ENCODE results near the gene GPR39. TPM values are rescaled to one million over a fixed set of nuclear protein-coding genes. Genes with fewer than 3 reads are reported as not detected.

The GPR39 gene
- polyA plus RNA-seq, result 10 to 100 TPM in 1 of 4 donors, 1 to 10 TPM in 3; 3.8 to 12.6 (median 5.3) TPM
- long read RNA-seq, donor 1, result 0 reads
- long read RNA-seq, donor 2, result 0 reads
- long read RNA-seq, donor 3, partial matches to known transcripts, result 5 of 5 reads
- long read RNA-seq, donor 3, other reads (novel, unspliced or antisense), result 0 of 5 reads
- long read RNA-seq, donor 4, result 0 reads
- long read RNA-seq, donor 5, result 0 reads
- long read RNA-seq, donor 6, result 0 reads
- long read RNA-seq, donor 7, result 0 reads
- long read RNA-seq, donor 8, result 0 reads
- long read RNA-seq, donor 9, result 0 reads
- long read RNA-seq, donor 10, result 0 reads

DNA sequence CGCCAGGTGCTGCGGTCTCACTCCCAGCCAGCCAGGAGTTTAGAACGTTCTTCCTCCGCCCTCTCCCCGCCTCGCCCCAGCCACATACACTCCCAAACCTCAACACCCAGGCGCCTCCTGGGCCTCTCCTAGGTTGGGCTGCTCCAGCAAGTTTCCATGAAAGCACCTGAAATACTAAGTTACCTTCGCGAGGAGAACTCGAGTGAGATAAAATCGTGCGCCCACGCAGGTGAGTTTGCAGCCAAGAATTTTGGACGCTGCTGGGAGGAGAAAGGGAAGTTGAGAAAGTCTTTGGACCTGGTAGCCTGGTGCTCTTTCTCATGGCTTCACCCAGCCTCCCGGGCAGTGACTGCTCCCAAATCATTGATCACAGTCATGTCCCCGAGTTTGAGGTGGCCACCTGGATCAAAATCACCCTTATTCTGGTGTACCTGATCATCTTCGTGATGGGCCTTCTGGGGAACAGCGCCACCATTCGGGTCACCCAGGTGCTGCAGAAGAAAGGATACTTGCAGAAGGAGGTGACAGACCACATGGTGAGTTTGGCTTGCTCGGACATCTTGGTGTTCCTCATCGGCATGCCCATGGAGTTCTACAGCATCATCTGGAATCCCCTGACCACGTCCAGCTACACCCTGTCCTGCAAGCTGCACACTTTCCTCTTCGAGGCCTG is at the start of gene GPR39:
TSS of gene GPR39 (plus strand) at position 83 of the 673 bp plus-strand sequence.
- Histone ChIP-seq H3K27me3 (ENCODE audit: control insufficient read depth in 3 of 3, insufficient read depth in 3 of 3, low read length in 3 of 3) (no peaks in the 10 kb centered on the region), H3K9me3 (ENCODE audit: control insufficient read depth in 2 of 2, insufficient read depth in 1 of 2, low read depth in 1 of 2, low read length in 1 of 2) (no peaks in the 10 kb centered on the region), H3K36me3 (ENCODE audit: control insufficient read depth in 3 of 3, insufficient read depth in 2 of 3, low read depth in 1 of 3, low read length in 3 of 3) (no peaks in the 10 kb centered on the region), H3K4me3 (ENCODE audit: low read depth in 1 of 3, low read length in 3 of 3) (peak within 1 kb of the TSS; percentile 25 to 68 (median 59)), H3K4me1 (ENCODE audit: control insufficient read depth in 3 of 3, insufficient read depth in 2 of 3, low read depth in 1 of 3, low read length in 2 of 3) (peaks cover 0 to 46% (median 0%) of the 10 kb centered on the region in 3 donors), H3K27ac (ENCODE audit: low read depth in 1 of 3, low read length in 2 of 3) (peak within 1 kb of the TSS; percentile 93 to 98 (median 97))
- no peak for FAIRE-seq
- 13 to 31% (median 27%) methylated on average over 20 to 23 of the region's 23 CpGs for WGBS, 3 donors
- no peak for DNase-seq

DNA sequence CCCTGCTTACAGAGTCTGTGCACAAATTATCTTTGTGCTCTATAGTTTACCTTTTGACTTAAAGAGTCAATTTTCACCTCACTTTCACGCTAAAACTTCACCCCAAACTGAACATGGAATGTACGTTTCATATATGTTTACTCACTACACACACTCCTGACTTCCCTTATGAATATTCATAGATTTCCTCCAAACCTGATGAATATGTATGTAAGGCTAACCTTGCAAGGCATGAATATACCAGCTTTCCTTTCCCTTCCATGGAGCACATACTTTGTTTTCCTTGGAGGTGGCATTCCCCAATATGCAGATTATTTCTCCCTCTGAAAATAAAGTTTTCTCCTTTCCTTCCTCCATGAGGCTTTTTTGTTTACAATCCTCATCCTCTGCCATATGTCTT is 48.4 kb upstream of the GPR39 start:
- no peaks in the 10 kb centered on the region for H3K27me3 ChIP-seq (ENCODE audit: control insufficient read depth in 3 of 3, insufficient read depth in 3 of 3, low read length in 3 of 3)
- no peak overlapping the region for H3K27ac ChIP-seq (ENCODE audit: low read depth in 1 of 3, low read length in 2 of 3)
- FAIRE-seq (no peak), DNase-seq (no peak)
- no peaks in the 10 kb centered on the region for H3K4me1 ChIP-seq (ENCODE audit: control insufficient read depth in 3 of 3, insufficient read depth in 2 of 3, low read depth in 1 of 3, low read length in 2 of 3)
- no peak overlapping the region for H3K4me3 ChIP-seq (ENCODE audit: low read depth in 1 of 3, low read length in 3 of 3)
- no peaks in the 10 kb centered on the region for H3K36me3 ChIP-seq (ENCODE audit: control insufficient read depth in 3 of 3, insufficient read depth in 2 of 3, low read depth in 1 of 3, low read length in 3 of 3)
- peaks cover 0 to 8% of the 10 kb centered on the region in 2 donors for H3K9me3 ChIP-seq (ENCODE audit: control insufficient read depth in 2 of 2, insufficient read depth in 1 of 2, low read depth in 1 of 2, low read length in 1 of 2)
- WGBS, 3 donors, result 27 to 41% (median 35%) methylated on average over 2 of the region's 2 CpGs

- FAIRE-seq, result no peak
Measured at GRCh38 chr2:132372276-132372675, 44.3 kb upstream of the GPR39 start.

GRCh38 chr2:132373391-132374135 is 43.0 kb upstream of the GPR39 start:
- FAIRE-seq, result no peak
- DNase-seq, result no peak
- H3K36me3 ChIP-seq (ENCODE audit: control insufficient read depth in 3 of 3, insufficient read depth in 2 of 3, low read depth in 1 of 3, low read length in 3 of 3), result no peaks in the 10 kb centered on the region
- no peak overlapping the region for H3K4me3 ChIP-seq (ENCODE audit: low read depth in 1 of 3, low read length in 3 of 3)
- WGBS, 3 donors, result 76 to 85% (median 83%) methylated on average over 5 of the region's 5 CpGs
- peaks cover 0 to 7% (median 0%) of the 10 kb centered on the region in 3 donors for H3K4me1 ChIP-seq (ENCODE audit: control insufficient read depth in 3 of 3, insufficient read depth in 2 of 3, low read depth in 1 of 3, low read length in 2 of 3)
- H3K27ac ChIP-seq (ENCODE audit: low read depth in 1 of 3, low read length in 2 of 3), result no peak overlapping the region
- peaks cover 0 to 10% of the 10 kb centered on the region in 2 donors for H3K9me3 ChIP-seq (ENCODE audit: control insufficient read depth in 2 of 2, insufficient read depth in 1 of 2, low read depth in 1 of 2, low read length in 1 of 2)
- H3K27me3 ChIP-seq (ENCODE audit: control insufficient read depth in 3 of 3, insufficient read depth in 3 of 3, low read length in 3 of 3), result no peaks in the 10 kb centered on the region

More at GRCh38 chr2:132372276-132372675, 44.3 kb upstream of the GPR39 start:
- Histone ChIP-seq H3K27ac (ENCODE audit: low read depth in 1 of 3, low read length in 2 of 3) (no peak overlapping the region), H3K4me1 (ENCODE audit: control insufficient read depth in 3 of 3, insufficient read depth in 2 of 3, low read depth in 1 of 3, low read length in 2 of 3) (peaks cover 0 to 7% (median 0%) of the 10 kb centered on the region in 3 donors), H3K9me3 (ENCODE audit: control insufficient read depth in 2 of 2, insufficient read depth in 1 of 2, low read depth in 1 of 2, low read length in 1 of 2) (peaks cover 0 to 10% of the 10 kb centered on the region in 2 donors), H3K36me3 (ENCODE audit: control insufficient read depth in 3 of 3, insufficient read depth in 2 of 3, low read depth in 1 of 3, low read length in 3 of 3) (no peaks in the 10 kb centered on the region), H3K4me3 (ENCODE audit: low read depth in 1 of 3, low read length in 3 of 3) (no peak overlapping the region), H3K27me3 (ENCODE audit: control insufficient read depth in 3 of 3, insufficient read depth in 3 of 3, low read length in 3 of 3) (no peaks in the 10 kb centered on the region)
- DNase-seq, result no peak
- 90 to 93% (median 91%) methylated on average over 3 of the region's 3 CpGs for WGBS, 3 donors

DNA sequence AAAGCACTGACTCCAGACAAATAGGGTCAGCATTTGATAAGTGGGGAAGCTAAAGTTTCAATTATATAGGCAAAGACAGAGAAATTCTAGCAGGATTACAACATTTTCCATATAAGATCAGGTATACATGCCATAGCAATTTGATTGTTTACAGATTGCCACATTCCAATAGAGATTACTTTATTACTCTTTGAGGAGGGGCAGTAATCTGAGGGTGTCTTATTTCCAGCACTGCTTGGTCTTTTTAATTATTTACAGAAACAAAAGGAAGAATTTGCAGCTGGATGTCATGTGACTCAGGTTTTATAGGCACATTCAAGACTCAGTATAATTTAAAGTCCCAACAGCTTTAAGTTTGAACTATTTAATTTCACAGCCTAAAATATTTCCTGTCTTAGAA is 42.5 kb upstream of the GPR39 start:
- DNase-seq (peak; percentile 26 to 32), FAIRE-seq (no peak)
- peaks cover 0 to 10% of the 10 kb centered on the region in 2 donors for H3K9me3 ChIP-seq (ENCODE audit: control insufficient read depth in 2 of 2, insufficient read depth in 1 of 2, low read depth in 1 of 2, low read length in 1 of 2)
- no peak overlapping the region for H3K27ac ChIP-seq (ENCODE audit: low read depth in 1 of 3, low read length in 2 of 3)
- no peak overlapping the region for H3K4me3 ChIP-seq (ENCODE audit: low read depth in 1 of 3, low read length in 3 of 3)
- H3K36me3 ChIP-seq (ENCODE audit: control insufficient read depth in 3 of 3, insufficient read depth in 2 of 3, low read depth in 1 of 3, low read length in 3 of 3), result no peaks in the 10 kb centered on the region
- H3K4me1 ChIP-seq (ENCODE audit: control insufficient read depth in 3 of 3, insufficient read depth in 2 of 3, low read depth in 1 of 3, low read length in 2 of 3), result peaks cover 0 to 7% (median 0%) of the 10 kb centered on the region in 3 donors
- no peaks in the 10 kb centered on the region for H3K27me3 ChIP-seq (ENCODE audit: control insufficient read depth in 3 of 3, insufficient read depth in 3 of 3, low read length in 3 of 3)

DNA sequence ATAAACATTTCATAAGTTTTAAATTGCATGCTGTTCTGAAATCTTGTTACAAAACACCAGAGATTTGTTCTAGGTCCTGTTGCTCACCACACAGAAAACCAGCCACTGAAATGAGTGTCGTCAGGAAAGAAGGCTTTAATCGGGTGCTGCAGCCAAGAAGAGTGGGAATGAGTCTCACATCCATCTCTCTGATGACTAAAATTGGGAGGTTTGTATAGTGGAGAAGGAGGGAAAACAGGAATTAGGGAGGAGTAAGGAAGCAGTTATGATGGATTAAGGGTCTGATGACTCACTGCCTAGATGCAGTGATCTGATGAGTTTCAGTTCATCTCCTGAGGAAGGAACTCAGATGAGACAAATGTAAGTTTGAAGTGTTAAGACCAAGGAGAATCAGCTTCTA is 42.1 kb upstream of the GPR39 start:
- Histone ChIP-seq H3K4me1 (ENCODE audit: control insufficient read depth in 3 of 3, insufficient read depth in 2 of 3, low read depth in 1 of 3, low read length in 2 of 3) (peaks cover 0 to 7% (median 0%) of the 10 kb centered on the region in 3 donors), H3K9me3 (ENCODE audit: control insufficient read depth in 2 of 2, insufficient read depth in 1 of 2, low read depth in 1 of 2, low read length in 1 of 2) (peaks cover 0 to 10% of the 10 kb centered on the region in 2 donors), H3K4me3 (ENCODE audit: low read depth in 1 of 3, low read length in 3 of 3) (no peak overlapping the region), H3K36me3 (ENCODE audit: control insufficient read depth in 3 of 3, insufficient read depth in 2 of 3, low read depth in 1 of 3, low read length in 3 of 3) (no peaks in the 10 kb centered on the region), H3K27me3 (ENCODE audit: control insufficient read depth in 3 of 3, insufficient read depth in 3 of 3, low read length in 3 of 3) (no peaks in the 10 kb centered on the region), H3K27ac (ENCODE audit: low read depth in 1 of 3, low read length in 2 of 3) (peak overlapping the region in 1 of 3 donors; percentile 9)
- 66 to 91% (median 86%) methylated on average over 2 of the region's 2 CpGs for WGBS, 3 donors
- FAIRE-seq (no peak), DNase-seq (no peak)

- FAIRE-seq (no peak), DNase-seq (no peak)
- peaks cover 0 to 7% (median 0%) of the 10 kb centered on the region in 3 donors for H3K4me1 ChIP-seq (ENCODE audit: control insufficient read depth in 3 of 3, insufficient read depth in 2 of 3, low read depth in 1 of 3, low read length in 2 of 3)
- no peak overlapping the region for H3K27ac ChIP-seq (ENCODE audit: low read depth in 1 of 3, low read length in 2 of 3)
- peaks cover 0 to 10% of the 10 kb centered on the region in 2 donors for H3K9me3 ChIP-seq (ENCODE audit: control insufficient read depth in 2 of 2, insufficient read depth in 1 of 2, low read depth in 1 of 2, low read length in 1 of 2)
- WGBS, 3 donors, result 66 to 86% (median 80%) methylated on average over 1 of the region's 1 CpG
- no peaks in the 10 kb centered on the region for H3K27me3 ChIP-seq (ENCODE audit: control insufficient read depth in 3 of 3, insufficient read depth in 3 of 3, low read length in 3 of 3)
- H3K4me3 ChIP-seq (ENCODE audit: low read depth in 1 of 3, low read length in 3 of 3), result no peak overlapping the region
- H3K36me3 ChIP-seq (ENCODE audit: control insufficient read depth in 3 of 3, insufficient read depth in 2 of 3, low read depth in 1 of 3, low read length in 3 of 3), result no peaks in the 10 kb centered on the region
Measured at GRCh38 chr2:132374961-132375360, 41.6 kb upstream of the GPR39 start.

- Histone ChIP-seq H3K4me3 (ENCODE audit: low read depth in 1 of 3, low read length in 3 of 3) (no peak overlapping the region), H3K4me1 (ENCODE audit: control insufficient read depth in 3 of 3, insufficient read depth in 2 of 3, low read depth in 1 of 3, low read length in 2 of 3) (no peaks in the 10 kb centered on the region), H3K36me3 (ENCODE audit: control insufficient read depth in 3 of 3, insufficient read depth in 2 of 3, low read depth in 1 of 3, low read length in 3 of 3) (no peaks in the 10 kb centered on the region), H3K9me3 (ENCODE audit: control insufficient read depth in 2 of 2, insufficient read depth in 1 of 2, low read depth in 1 of 2, low read length in 1 of 2) (no peaks in the 10 kb centered on the region), H3K27me3 (ENCODE audit: control insufficient read depth in 3 of 3, insufficient read depth in 3 of 3, low read length in 3 of 3) (no peaks in the 10 kb centered on the region), H3K27ac (ENCODE audit: low read depth in 1 of 3, low read length in 2 of 3) (no peak overlapping the region)
- no peak for FAIRE-seq
- WGBS, 3 donors, result 86 to 89% (median 89%) methylated on average over 4 of the region's 4 CpGs
- DNase-seq, result no peak
Measured at GRCh38 chr2:132381376-132381775, 35.2 kb upstream of the GPR39 start.
